K562 (cell line): ENCODE measurements around the gene PDE6D. TPM values are rescaled to one million over a fixed set of nuclear protein-coding genes. Genes with fewer than 3 reads are reported as not detected.

Experiments
- ATAC-seq: fragments of 200-7000 bp; cut with Tn5 transposase; 3 replicates; pipeline ENCODE4 v1.9.1; 2020; ENCODE audit warnings: moderate library complexity
- BruUV-seq: library from RNA; stranded (reverse); fragments of 400-500 nt; replicated peaks from 2 replicates; lab custom pipeline; 2021; lab: Mats Ljungman, UMichigan
- CTCF ChIA-PET: fragments of 300-600 bp; formaldehyde crosslinking; extraction: SDS; loops from one replicate; lab custom pipeline; 2021; ENCODE audit warnings: low intra/inter-chr PET ratio; lab: Yijun Ruan, JAX
- POLR2A ChIA-PET: fragments of 300-600, 350-650 bp; sonication (Branson Sonifier 250); formaldehyde crosslinking; extraction: SDS; loops from one replicate; lab custom pipeline; 2021; ENCODE audit warnings: antibody characterized with exemption, inconsistent platforms; lab: Yijun Ruan, JAX
- DNase-seq, 4 experiments: peaks; one replicate each; pipeline versions ENCODE4 v3.0.0 to v3.0.0-alpha.2; 2011 to 2018; ENCODE audit warnings: low spot score in 3 of 4, mixed read lengths in 3 of 4; ENCODE audit errors: extremely low read depth in 1 of 4
- FAIRE-seq: peaks from 2 replicates; lab custom pipeline; 2011; peaks lifted over from hg19 to GRCh38; lab: Jason Lieb, UNC
- H2AFZ ChIP-seq: 2 replicates; pipeline ENCODE4 v1.6.0; 2011; ENCODE audit warnings: low read depth, low read length, control low read depth, inconsistent platforms
- H3K27ac ChIP-seq: fragments of 200-600 bp; 3 replicates; pipeline ENCODE4 v1.8.0; 2011; ENCODE audit warnings: low read depth, mild to moderate bottlenecking, control low read depth, inconsistent platforms, low read length, moderate library complexity, mixed read lengths; ENCODE audit errors: extremely low read depth
- H3K27me3 ChIP-seq, 2 experiments: fragments of 300-600 bp in 1 of 2; 2 replicates in 1 of 2; 3 replicates in 1 of 2; pipeline versions ENCODE4 v1.6.0 to v1.8.0; 2011; ENCODE audit warnings: inconsistent platforms in 2 of 2, low read length in 2 of 2, mild to moderate bottlenecking in 1 of 2, mixed read lengths in 1 of 2, moderate library complexity in 1 of 2; ENCODE audit not compliant: control insufficient read depth in 2 of 2, insufficient read depth in 2 of 2
- H3K36me3 ChIP-seq: fragments of 300-600 bp; 3 replicates; pipeline ENCODE4 v1.8.0; 2011; ENCODE audit warnings: mild to moderate bottlenecking, low read length, inconsistent platforms; ENCODE audit not compliant: control insufficient read depth, insufficient read depth
- H3K4me1 ChIP-seq, 2 experiments: fragments of 200-600 bp in 1 of 2; replicated peaks in 1 of 2; 2 replicates in 1 of 2; 3 replicates in 1 of 2; pipeline versions ENCODE4 v1.5.1 to v1.8.0; 2011; ENCODE audit warnings: inconsistent platforms in 2 of 2, low read length in 2 of 2, mild to moderate bottlenecking in 1 of 2, mixed read lengths in 1 of 2, moderate library complexity in 1 of 2; ENCODE audit not compliant: control insufficient read depth in 2 of 2, insufficient read depth in 2 of 2
- H3K4me2 ChIP-seq: 2 replicates; pipeline ENCODE4 v1.6.1; 2011; ENCODE audit warnings: low read length, control low read depth, inconsistent platforms, mixed read lengths; ENCODE audit not compliant: insufficient read depth
- H3K4me3 ChIP-seq: fragments of 200-600 bp; sonication (generic), shearing (Covaris generic); 2 replicates; pipeline ENCODE4 v1.5.1; 2016; ENCODE audit warnings: control low read depth, inconsistent platforms
- H3K79me2 ChIP-seq: fragments of 200-600 bp; 3 replicates; pipeline ENCODE4 v1.8.0; 2011; ENCODE audit warnings: low read length, inconsistent platforms; ENCODE audit not compliant: control insufficient read depth, insufficient read depth
- H3K9ac ChIP-seq, 2 experiments: 2 replicates each; pipeline versions ENCODE4 v1.6.0 to v1.6.1; 2011; ENCODE audit warnings: low read depth in 2 of 2, low read length in 2 of 2, control low read depth in 1 of 2, inconsistent platforms in 1 of 2, mild to moderate bottlenecking in 1 of 2, mixed read lengths in 1 of 2; ENCODE audit not compliant: insufficient read depth in 1 of 2
- H3K9me1 ChIP-seq: one replicate; pipeline ENCODE4 v1.6.0; 2011; ENCODE audit warnings: inconsistent platforms, mild to moderate bottlenecking, low read length, moderate library complexity; ENCODE audit not compliant: control insufficient read depth, insufficient read depth
- H3K9me3 ChIP-seq: replicated peaks from 2 replicates; pipeline ENCODE4 v1.5.1; 2011; ENCODE audit warnings: low read depth, low read length, inconsistent platforms; ENCODE audit not compliant: control insufficient read depth, insufficient read depth
- H4K20me1 ChIP-seq: replicated peaks from 2 replicates; pipeline ENCODE4 v1.6.1; 2011; ENCODE audit warnings: low read length, inconsistent platforms, mixed read lengths; ENCODE audit not compliant: control insufficient read depth, insufficient read depth
- ATF2 ChIP-seq: sonication (generic); formaldehyde crosslinking; IDR thresholded peaks from 2 replicates; pipeline ENCODE4 v1.8.1; 2022; ENCODE audit warnings: missing genetic modification reagents
- BHLHE40 ChIP-seq: IDR thresholded peaks from 2 replicates; pipeline ENCODE4 v1.6.1; 2011; ENCODE audit warnings: low read length, improper control_type of control experiment
- CBFA2T3 ChIP-seq: fragments of 450-650 bp; IDR thresholded peaks from 2 replicates; pipeline ENCODE4 v1.6.1; 2017
- HDAC3 ChIP-seq: fragments of 450-650 bp; IDR thresholded peaks from 2 replicates; pipeline ENCODE4 v1.6.1; 2018; ENCODE audit warnings: borderline replicate concordance, mild to moderate bottlenecking, moderate library complexity; ENCODE audit not compliant: partially characterized antibody
- KLF1 ChIP-seq: fragments of 450-650 bp; IDR thresholded peaks from 2 replicates; pipeline ENCODE4 v1.6.1; 2016; ENCODE audit warnings: missing genetic modification characterization, missing compliant biosample characterization
- NELFE ChIP-seq: IDR thresholded peaks from 2 replicates; pipeline ENCODE4 v1.6.1; 2011; ENCODE audit warnings: mild to moderate bottlenecking; ENCODE audit not compliant: insufficient read depth, insufficient read length
- PBX2 ChIP-seq, 2 experiments: IDR thresholded peaks in 1 of 2; conservative IDR thresholded peaks in 1 of 2; 2 replicates each; pipeline ENCODE4 v1.6.1; 2016; ENCODE audit warnings: low read depth in 2 of 2, mild to moderate bottlenecking in 1 of 2, missing compliant biosample characterization in 1 of 2, missing genetic modification characterization in 1 of 2, moderate library complexity in 1 of 2
- RFX7 ChIP-seq: fragments of 250-450 bp; sonication (Bioruptor Pico); IDR thresholded peaks from 2 replicates; pipeline ENCODE4 v1.5.1; 2021; ENCODE audit warnings: mild to moderate bottlenecking
- SREBF1 ChIP-seq: fragments of 150-350 bp; IDR thresholded peaks from 2 replicates; pipeline ENCODE4 v1.6.1; 2014; ENCODE audit warnings: antibody characterized with exemption, low read depth, low read length, borderline replicate concordance
- THAP12 ChIP-seq: fragments of 250-450 bp; sonication (Bioruptor Pico); IDR thresholded peaks from 2 replicates; pipeline ENCODE4 v1.9.0; 2021; ENCODE audit warnings: mild to moderate bottlenecking, inconsistent platforms
- ZNF175 ChIP-seq: fragments of 200-800 bp; sonication (Bioruptor generic); IDR thresholded peaks from 2 replicates; pipeline ENCODE4 v1.6.1; 2016; ENCODE audit warnings: low read depth, mild to moderate bottlenecking, missing genetic modification characterization, missing compliant biosample characterization
- WGBS: fragments of 100-300 bp; shearing (Covaris generic); methylation state at CpG from one replicate; pipeline ENCODE4 v1.1.6; 2016; ENCODE audit warnings: low coverage, mixed read lengths; ENCODE audit not compliant: insufficient coverage; ENCODE audit errors: missing lambda C conversion rate; 5-methylcytosine and 5-hydroxymethylcytosine counted together
- in situ Hi-C: fragments of 300-500 bp; cut with MboI; formaldehyde crosslinking; loops from 4 replicates; pipeline ENCODE4 v1.15.0; 2018; ENCODE audit warnings: inconsistent platforms, mixed read lengths
- intact Hi-C: fragments of 100-400 bp; cut with micrococcal nuclease; formaldehyde crosslinking; loops from 2 replicates; pipeline ENCODE4 v1.14.2; 2022
- polyA plus RNA-seq, 8 experiments: library from polyadenylated mRNA; depleted of rRNA in 4 of 8; stranded (reverse) in 5 of 8; unstranded in 3 of 8; fragments of >200 nt; fragmentation: Nextera tagmentation in 2 of 8; fragmentation: Illumina TruSeq in 1 of 8; extraction: Ambion mirVana in 2 of 8; extraction: Trizol in 1 of 8; gene quantifications; 2 replicates each; pipeline versions ENCODE4 v1.2.1 to v1.2.3, GENCODE V29; 2011 to 2014; ENCODE audit warnings: inconsistent platforms in 1 of 8, missing spikeins in 1 of 8
- total RNA-seq, 7 experiments: library from RNA; depleted of rRNA in 6 of 7; stranded (reverse); fragments of >200 nt in 6 of 7; fragmentation: Illumina TruSeq in 2 of 7; extraction: Trizol in 2 of 7; gene quantifications; 2 replicates each; pipeline versions ENCODE4 v1.2.1 to v1.2.3, GENCODE V29; 2011 to 2021; ENCODE audit warnings: low replicate concordance in 1 of 7

The PDE6D gene
- total and polyA plus RNA-seq, 9 of the 15 experiments (the other 6 are each of a cell fraction or from before 2014, with no cell fraction given) = 0.65 to 11.6 (median 7.0) TPM

- in situ Hi-C loops (no loop called here), intact Hi-C loops (no loop called here)
- FAIRE-seq (no peak), DNase-seq (no peak), ATAC-seq (no peak)
- Histone ChIP-seq H4K20me1 (no peaks in the 10 kb centered on the region; the same call in 1 of the 2 replicates), H3K9me1 (no peaks in the 10 kb centered on the region), H3K4me1 (no peaks in the 10 kb centered on the region), H3K4me3 (no peak overlapping the region), H2AFZ (no peak overlapping the region), H3K79me2 (no peaks in the 10 kb centered on the region), H3K9me3 (no peaks in the 10 kb centered on the region), H3K36me3 (no peaks in the 10 kb centered on the region), H3K27ac (no peak overlapping the region), H3K4me2 (no peak overlapping the region), H3K9ac (no peak overlapping the region), H3K27me3 (no peaks in the 10 kb centered on the region)
- no peak for TF ChIP-seq HDAC3
- TF ChIP-seq RFX7 (CRISPR knock-in tag) = no peak
- no peak for TF ChIP-seq NELFE
- TF ChIP-seq BHLHE40 = no peak
- no peak for TF ChIP-seq ATF2 (CRISPR knock-in tag)
- TF ChIP-seq THAP12 (CRISPR knock-in tag) = no peak
- no peak for TF ChIP-seq PBX2 (CRISPR knock-in tag; IDR thresholded peaks at IDR 0.05; ENCODE audit: low read depth)
- TF ChIP-seq PBX2 (tag; conservative IDR thresholded peaks at IDR 0.05; ENCODE audit: low read depth) = no peak
- no peak for TF ChIP-seq ZNF175 (CRISPR knock-in tag)
- TF ChIP-seq KLF1 = no peak
- TF ChIP-seq CBFA2T3 = no peak
- TF ChIP-seq SREBF1 = no peak
- ChIA-PET POLR2A (interaction anchor here (0.5 kb wide), 1 partner anchor 163 kb away, joined by 5 read pairs; no protein-coding TSS in a partner anchor), CTCF (no interaction called here)
- BruUV-seq = no TSS peak
- WGBS = 8% methylated on average over 2 of the region's 2 CpGs
These were observed 29.0 kb downstream of the PDE6D start for GRCh38 chr2:231752061-231752460.
